A549 (cell line): ENCODE data around the gene CHRND. TPM values are rescaled to one million over a fixed set of nuclear protein-coding genes. Genes with fewer than 3 reads are reported as not detected.
A peak's percentile ranks its signal among the peaks of the same experiment; 100 is the strongest.

ENCODE experiments used
- ATAC-seq, 2 experiments: fragments of 200-7000 bp in 1 of 2; fragments of >200 bp in 1 of 2; cut with Nextera tagmentation in 1 of 2; cut with Tn5 transposase in 1 of 2; 3 replicates each; pipeline versions ENCODE4 v1.8.0 to v1.9.1; 2018 to 2020; ENCODE audit warnings: mild to moderate bottlenecking in 1 of 2, moderate library complexity in 1 of 2
- CTCF ChIA-PET: fragments of 300-600 bp; sonication (Branson Sonifier 250); formaldehyde crosslinking; extraction: SDS; loops from one replicate; lab custom pipeline; 2021; ENCODE audit warnings: antibody characterized with exemption, inconsistent platforms; lab: Yijun Ruan, JAX
- POLR2A ChIA-PET: fragments of 350-600 bp; formaldehyde crosslinking; extraction: SDS; loops from one replicate; lab custom pipeline; 2021; ENCODE audit warnings: antibody characterized with exemption, inconsistent platforms; lab: Yijun Ruan, JAX
- DNase-seq, 2 experiments: peaks; one replicate each; pipeline versions ENCODE4 v3.0.0 to v3.0.0-alpha.2; 2011 to 2016; ENCODE audit warnings: low read depth in 1 of 2, low spot score in 1 of 2
- FAIRE-seq: peaks from 2 replicates; lab custom pipeline; 2011; peaks lifted over from hg19 to GRCh38; lab: Jason Lieb, UNC
- H3K27ac ChIP-seq, 2 experiments: fragments of >200 bp; sonication (Bioruptor Twin); formaldehyde crosslinking; 3 replicates each; pipeline ENCODE4 v1.5.1; 2016 to 2017
- H3K4me1 ChIP-seq: fragments of >200 bp; sonication (Bioruptor Twin); formaldehyde crosslinking; 3 replicates; pipeline ENCODE4 v1.6.1; 2016
- H3K4me2 ChIP-seq: fragments of >200 bp; sonication (Bioruptor Twin); formaldehyde crosslinking; 3 replicates; pipeline ENCODE4 v1.6.1; 2016
- H3K4me3 ChIP-seq: fragments of >200 bp; sonication (Bioruptor Twin); formaldehyde crosslinking; 3 replicates; pipeline ENCODE4 v1.5.1; 2016
- H3K9me3 ChIP-seq: fragments of >200 bp; sonication (Bioruptor Twin); formaldehyde crosslinking; 3 replicates; pipeline ENCODE4 v1.6.1; 2016
- CBX8 ChIP-seq: fragments of 200-600 bp; sonication (generic); IDR thresholded peaks from 2 replicates; pipeline ENCODE4 v1.6.1; 2016
- CHD4 ChIP-seq: fragments of 200-600 bp; sonication (generic); IDR thresholded peaks from 2 replicates; pipeline ENCODE4 v1.6.1; 2016; ENCODE audit warnings: antibody characterized with exemption, mild to moderate bottlenecking, borderline replicate concordance
- EHMT2 ChIP-seq: fragments of 200-600 bp; sonication (generic); IDR thresholded peaks from 2 replicates; pipeline ENCODE4 v1.6.1; 2016; ENCODE audit warnings: antibody characterized with exemption, low read depth, mild to moderate bottlenecking, moderate library complexity
- EP300 ChIP-seq, 2 experiments: fragments of >200 bp; sonication (Bioruptor Twin); formaldehyde crosslinking; IDR thresholded peaks; 2 replicates in 1 of 2; 3 replicates in 1 of 2; pipeline ENCODE4 v1.6.1; 2016 to 2017
- FOSL2 ChIP-seq, 2 experiments: fragments of 450-650 bp in 1 of 2; fragments of >200 bp in 1 of 2; sonication (Bioruptor Twin) in 1 of 2; formaldehyde crosslinking; IDR thresholded peaks; 2 replicates each; pipeline versions ENCODE4 v1.5.0 to v1.6.1; 2016 to 2020; ENCODE audit warnings: mild to moderate bottlenecking in 1 of 2, moderate library complexity in 1 of 2
- KDM5A ChIP-seq: fragments of 200-600 bp; sonication (generic); IDR thresholded peaks from 2 replicates; pipeline ENCODE4 v1.6.1; 2016; ENCODE audit warnings: antibody characterized with exemption, mild to moderate bottlenecking
- MAZ ChIP-seq: fragments of 150-350 bp; IDR thresholded peaks from 2 replicates; pipeline ENCODE4 v1.6.1; 2014; ENCODE audit warnings: antibody characterized with exemption, low read depth, low read length, borderline replicate concordance
- NFE2L2 ChIP-seq: fragments of 150-350 bp; conservative IDR thresholded peaks from 2 replicates; pipeline ENCODE4 v1.6.1; 2014; ENCODE audit warnings: low read length
- NPAS2 ChIP-seq: fragments of 250-450 bp; sonication (Bioruptor Pico); IDR thresholded peaks from 2 replicates; pipeline ENCODE4 v1.8.0; 2022; ENCODE audit warnings: mild to moderate bottlenecking, moderate library complexity, borderline replicate concordance
- PHF8 ChIP-seq: fragments of 200-600 bp; sonication (generic); IDR thresholded peaks from 2 replicates; pipeline ENCODE4 v1.6.1; 2016; ENCODE audit warnings: low read depth, mild to moderate bottlenecking, antibody characterized with exemption, moderate library complexity, borderline replicate concordance
- POLR2A ChIP-seq: IDR thresholded peaks from 2 replicates; pipeline ENCODE4 v1.6.1; 2012; ENCODE audit warnings: mild to moderate bottlenecking, low read length
- RAD21 ChIP-seq, 2 experiments: fragments of >200 bp in 1 of 2; sonication (Bioruptor Twin) in 1 of 2; formaldehyde crosslinking in 1 of 2; IDR thresholded peaks in 1 of 2; conservative IDR thresholded peaks in 1 of 2; 2 replicates in 1 of 2; 3 replicates in 1 of 2; pipeline ENCODE4 v1.6.1; 2012 to 2018; ENCODE audit warnings: inconsistent platforms in 1 of 2
- ZFP36 ChIP-seq: fragments of 450-650 bp; IDR thresholded peaks from 2 replicates; pipeline ENCODE4 v1.6.1; 2014; ENCODE audit warnings: borderline replicate concordance; ENCODE audit not compliant: partially characterized antibody
- WGBS: methylation state at CpG from one replicate; pipeline ENCODE4 v1.1.6; 2017; ENCODE audit errors: missing lambda C conversion rate; 5-methylcytosine and 5-hydroxymethylcytosine counted together
- polyA plus RNA-seq, 4 experiments: library from polyadenylated mRNA; depleted of rRNA in 3 of 4; stranded (reverse); fragments of >200 nt; fragmentation: RNase III in 1 of 4; extraction: RNeasy Plus Mini Kit Qiagen cat#74134 plus additional on column Dnase treatment in 1 of 4; gene quantifications; 2 replicates in 3 of 4; 3 replicates in 1 of 4; pipeline ENCODE4 v1.2.3, GENCODE V29; 2011 to 2017
- TF ChIP-seq, protein P1 (sequence below): fragments of >200 bp; sonication (Bioruptor Twin); formaldehyde crosslinking; IDR thresholded peaks from 3 replicates; pipeline ENCODE4 v1.5.1; 2016
- TF ChIP-seq, protein P2 (sequence below): fragments of >200 bp; sonication (Bioruptor Twin); formaldehyde crosslinking; IDR thresholded peaks from 2 replicates; pipeline ENCODE4 v1.6.1; 2016
- TF ChIP-seq, protein P3 (sequence below): IDR thresholded peaks from 2 replicates; pipeline ENCODE4 v1.6.1; 2012

The CHRND gene
- polyA plus RNA-seq, 2 of the 4 experiments (the other 2 are of a cell fraction): not detected

DNA sequence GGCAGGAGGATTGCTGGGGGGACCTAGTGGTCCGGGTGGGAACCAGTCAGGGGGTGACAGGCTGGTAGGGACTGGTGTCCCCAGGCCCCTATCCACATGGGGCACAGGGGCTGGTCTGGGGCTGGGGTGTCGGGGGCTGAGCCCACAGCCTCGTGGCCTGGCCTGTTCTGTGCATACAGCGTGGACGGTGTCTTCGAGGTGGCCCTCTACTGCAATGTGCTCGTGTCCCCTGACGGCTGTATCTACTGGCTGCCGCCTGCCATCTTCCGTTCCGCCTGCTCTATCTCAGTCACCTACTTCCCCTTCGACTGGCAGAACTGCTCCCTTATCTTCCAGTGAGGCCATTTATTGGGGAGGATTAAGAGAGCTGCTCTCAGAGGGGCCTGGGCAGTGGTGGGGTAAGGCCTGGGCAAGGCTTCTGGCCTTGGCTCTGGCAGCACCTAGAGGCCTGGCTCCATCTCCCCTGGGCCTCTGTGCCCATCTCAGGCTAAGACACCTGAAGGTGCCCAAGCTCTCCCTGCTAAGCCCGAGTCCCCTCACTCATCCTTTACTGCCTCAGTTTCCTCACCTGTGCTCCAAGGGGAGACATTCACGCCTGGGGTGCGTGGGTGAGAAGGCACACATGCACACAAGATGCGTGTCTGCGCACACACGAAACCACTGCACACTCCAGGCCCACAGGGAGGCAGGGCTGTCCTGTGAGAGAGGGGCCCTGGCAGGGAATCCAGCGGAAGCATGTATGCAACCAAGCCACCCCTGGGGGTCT, 15.4 kb downstream of the CHRND start (continued):
- TF ChIP-seq CBX8: no peak

DNA sequence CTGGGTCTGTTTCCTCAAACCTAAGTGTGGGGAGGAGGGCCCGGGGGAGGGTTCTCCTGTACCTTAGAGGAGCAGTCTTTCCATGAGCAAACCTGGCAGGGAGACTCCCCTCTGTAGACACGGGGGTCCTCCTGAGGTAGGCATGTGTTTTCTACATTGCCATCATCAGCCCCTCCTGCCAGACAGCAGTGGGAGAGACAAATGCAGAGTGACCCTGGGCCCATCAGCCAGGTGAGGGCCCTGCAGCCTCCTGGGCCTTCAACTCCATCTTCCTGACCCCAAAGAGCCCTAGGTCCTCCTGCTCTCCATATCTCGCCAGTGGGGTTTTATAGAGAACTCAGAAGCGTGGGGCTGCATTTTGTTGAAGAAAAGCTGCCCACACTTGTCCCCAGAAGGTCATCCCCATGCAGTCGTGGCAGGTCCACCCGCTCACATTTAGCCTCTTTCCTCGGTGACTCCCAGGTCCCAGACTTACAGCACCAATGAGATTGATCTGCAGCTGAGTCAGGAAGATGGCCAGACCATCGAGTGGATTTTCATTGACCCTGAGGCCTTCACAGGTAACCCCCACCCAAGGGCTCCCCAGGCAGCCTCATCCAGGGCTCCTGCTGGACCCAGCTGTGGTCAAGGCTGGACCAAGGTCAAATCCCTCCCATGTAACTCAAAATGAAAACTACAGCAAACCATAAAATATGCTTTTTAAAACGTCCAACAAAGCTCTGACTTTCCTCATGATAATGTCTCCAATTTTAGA, 16.2 kb downstream of the CHRND start:
- TF ChIP-seq EHMT2 (no peak), CBX8 (no peak), NFE2L2 (no peak), RAD21 (conservative IDR thresholded peaks at IDR 0.05 in 1 of 2, IDR thresholded peaks at IDR 0.05 in 1 of 2) (no peak), NPAS2 (CRISPR knock-in tag) (no peak), KDM5A (no peak), ZFP36 (no peak), FOSL2 (IDR thresholded peaks at IDR 0.05) (no peak), FOSL2 (CRISPR knock-in tag; IDR thresholded peaks at IDR 0.05) (no peak), PHF8 (no peak), CHD4 (no peak), EP300 (IDR thresholded peaks at IDR 0.05) (no peak)
- TF ChIP-seq, protein P1, sequence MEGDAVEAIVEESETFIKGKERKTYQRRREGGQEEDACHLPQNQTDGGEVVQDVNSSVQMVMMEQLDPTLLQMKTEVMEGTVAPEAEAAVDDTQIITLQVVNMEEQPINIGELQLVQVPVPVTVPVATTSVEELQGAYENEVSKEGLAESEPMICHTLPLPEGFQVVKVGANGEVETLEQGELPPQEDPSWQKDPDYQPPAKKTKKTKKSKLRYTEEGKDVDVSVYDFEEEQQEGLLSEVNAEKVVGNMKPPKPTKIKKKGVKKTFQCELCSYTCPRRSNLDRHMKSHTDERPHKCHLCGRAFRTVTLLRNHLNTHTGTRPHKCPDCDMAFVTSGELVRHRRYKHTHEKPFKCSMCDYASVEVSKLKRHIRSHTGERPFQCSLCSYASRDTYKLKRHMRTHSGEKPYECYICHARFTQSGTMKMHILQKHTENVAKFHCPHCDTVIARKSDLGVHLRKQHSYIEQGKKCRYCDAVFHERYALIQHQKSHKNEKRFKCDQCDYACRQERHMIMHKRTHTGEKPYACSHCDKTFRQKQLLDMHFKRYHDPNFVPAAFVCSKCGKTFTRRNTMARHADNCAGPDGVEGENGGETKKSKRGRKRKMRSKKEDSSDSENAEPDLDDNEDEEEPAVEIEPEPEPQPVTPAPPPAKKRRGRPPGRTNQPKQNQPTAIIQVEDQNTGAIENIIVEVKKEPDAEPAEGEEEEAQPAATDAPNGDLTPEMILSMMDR: no peak
- TF ChIP-seq, protein P2, sequence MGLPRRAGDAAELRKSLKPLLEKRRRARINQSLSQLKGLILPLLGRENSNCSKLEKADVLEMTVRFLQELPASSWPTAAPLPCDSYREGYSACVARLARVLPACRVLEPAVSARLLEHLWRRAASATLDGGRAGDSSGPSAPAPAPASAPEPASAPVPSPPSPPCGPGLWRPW: no peak
- TF ChIP-seq, protein P3, sequence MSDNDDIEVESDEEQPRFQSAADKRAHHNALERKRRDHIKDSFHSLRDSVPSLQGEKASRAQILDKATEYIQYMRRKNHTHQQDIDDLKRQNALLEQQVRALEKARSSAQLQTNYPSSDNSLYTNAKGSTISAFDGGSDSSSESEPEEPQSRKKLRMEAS: no peak
- ChIA-PET CTCF (interaction anchor here (1.5 to 1.6 kb wide), 2 partner anchors 19 to 741 kb away, joined by 3 to 4 read pairs; no protein-coding TSS in a partner anchor), POLR2A (no interaction called here)
- Histone ChIP-seq H3K4me2 (no peak overlapping the region), H3K4me1 (no peaks in the 10 kb centered on the region), H3K27ac (no peak overlapping the region), H3K9me3 (no peaks in the 10 kb centered on the region), H3K4me3 (no peak overlapping the region)
- FAIRE-seq (no peak), ATAC-seq (peak in 1 of 2 experiments; percentile 3; a peak in 2 of 6 replicates), DNase-seq (no peak)
- WGBS: 65% methylated on average over 9 of the region's 9 CpGs

DNA sequence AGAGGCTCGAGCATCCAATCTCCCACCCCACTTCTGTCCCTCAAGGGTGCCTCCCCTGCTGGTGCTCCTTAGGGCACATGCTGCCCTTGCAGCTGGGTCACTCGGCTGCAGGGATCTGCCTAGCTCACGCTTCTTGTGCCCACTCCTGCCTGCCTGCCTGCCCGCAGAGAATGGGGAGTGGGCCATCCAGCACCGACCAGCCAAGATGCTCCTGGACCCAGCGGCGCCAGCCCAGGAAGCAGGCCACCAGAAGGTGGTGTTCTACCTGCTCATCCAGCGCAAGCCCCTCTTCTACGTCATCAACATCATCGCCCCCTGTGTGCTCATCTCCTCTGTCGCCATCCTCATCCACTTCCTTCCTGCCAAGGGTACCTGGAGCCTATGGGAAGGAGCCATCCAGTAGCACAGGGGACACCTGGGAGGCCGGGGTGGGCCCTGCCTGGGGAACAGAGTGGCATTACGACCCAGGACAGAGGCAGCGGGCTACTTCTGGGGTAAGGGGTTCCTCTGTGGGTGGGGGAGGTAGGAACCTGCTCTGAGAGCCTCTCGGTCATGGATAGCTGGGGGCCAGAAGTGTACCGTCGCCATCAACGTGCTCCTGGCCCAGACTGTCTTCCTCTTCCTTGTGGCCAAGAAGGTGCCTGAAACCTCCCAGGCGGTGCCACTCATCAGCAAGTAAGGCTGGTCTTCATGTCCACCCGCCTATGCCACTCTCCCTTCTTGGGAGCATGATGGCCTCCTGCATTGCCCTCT, 16.9 kb downstream of the CHRND start:
- POLR2A ChIA-PET: no interaction called here
- no peaks in the 10 kb centered on the region for H3K9me3 ChIP-seq
- TF ChIP-seq POLR2A (0 out of 2 replicates have a peak, but pooled peaks have one; percentile 6), MAZ (no peak)
- TF ChIP-seq, all 56 proteins: peak for 1
- no peak overlapping the region for H3K4me3 ChIP-seq
- no peak overlapping the region for H3K27ac ChIP-seq
- H3K4me1 ChIP-seq: no peaks in the 10 kb centered on the region
- ATAC-seq (no peak), FAIRE-seq (no peak), DNase-seq (no peak)
- H3K4me2 ChIP-seq: no peak overlapping the region
- CTCF ChIA-PET: interaction anchor here (1.5 to 1.6 kb wide), 2 partner anchors 19 to 742 kb away, joined by 3 to 4 read pairs; no protein-coding TSS in a partner anchor
- 93% methylated on average over 18 of the region's 20 CpGs for WGBS
